ENCODE data around the gene LCE5A. TPM values are rescaled to one million over a fixed set of nuclear protein-coding genes. Genes with fewer than 3 reads are reported as not detected.
"Not testable (repeated sequence)": the region's sequence is repeated elsewhere in the genome, so short reads cannot be mapped to it uniquely, and the experiment has no call there.

Gene LCE5A
- total RNA-seq, 1 donor from 2014 or later = not detected

DNA sequence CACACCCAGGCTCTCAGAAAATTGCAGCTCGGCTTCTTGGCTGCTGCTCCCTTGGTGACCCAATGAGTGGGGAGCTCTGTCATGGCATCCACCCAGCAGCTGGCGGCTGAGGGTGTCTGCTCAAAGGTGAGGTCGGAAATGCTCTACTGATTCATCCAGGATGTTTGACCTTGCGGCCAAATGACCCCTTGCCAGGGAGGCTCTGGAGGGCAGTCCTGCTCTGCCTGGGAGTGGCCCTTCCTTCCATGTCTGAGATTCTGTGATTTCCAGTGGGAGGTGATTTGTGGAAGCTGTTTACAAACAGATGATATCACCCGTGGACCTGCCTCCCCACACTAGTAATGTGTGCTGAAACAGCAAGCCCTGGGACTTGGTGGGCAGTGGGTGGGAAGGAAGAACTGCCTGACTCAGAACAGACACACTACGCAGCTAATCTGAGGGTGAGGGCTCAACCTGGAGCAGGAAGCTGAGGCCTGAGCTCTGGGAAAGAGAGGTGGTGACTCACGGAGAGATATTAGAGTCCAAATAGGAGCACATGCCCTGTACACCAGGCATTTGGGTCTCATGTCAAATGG lies 6.7 kb downstream of the LCE5A start:
- peak; percentile 73 for ATAC-seq

GRCh38 chr1:152519851-152520250 lies 9.2 kb downstream of the LCE5A start:
- ATAC-seq = peak; percentile 38

GRCh38 chr1:152520561-152521090 lies 10.0 kb downstream of the LCE5A start:
- ATAC-seq = peak; percentile 2

- peak; percentile 91 for ATAC-seq
Measured at GRCh38 chr1:152525080-152525641, 14.6 kb downstream of the LCE5A start.

DNA sequence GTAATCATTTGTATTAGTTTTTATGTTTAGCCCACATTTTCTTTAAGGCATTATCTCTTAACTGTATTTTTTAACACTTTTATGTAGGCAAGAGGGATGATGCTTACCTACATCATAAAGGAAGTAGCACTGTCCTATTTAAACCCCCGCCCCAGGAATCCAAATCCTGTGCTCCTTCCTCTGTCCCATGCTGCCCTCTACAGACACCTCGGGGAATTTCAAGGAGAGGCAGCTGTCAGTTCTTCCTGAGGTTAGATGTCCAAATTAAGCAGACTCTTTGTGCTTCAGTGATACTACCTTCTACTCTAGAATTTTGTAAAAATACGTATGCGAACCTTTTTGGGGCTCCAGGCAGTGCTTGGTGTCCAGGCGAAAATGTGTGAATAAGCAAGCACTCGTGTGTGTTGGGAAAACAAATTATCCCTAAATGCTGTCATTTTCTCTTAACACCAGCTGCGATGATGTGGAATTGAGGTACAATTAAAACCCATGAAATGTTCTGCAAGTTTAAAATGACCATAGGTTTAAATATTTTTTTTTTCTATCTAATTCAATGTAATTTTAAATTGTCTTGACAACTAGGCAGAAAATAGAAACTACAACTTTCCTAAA lies 22.8 kb downstream of the LCE5A start:
- ATAC-seq = peak; percentile 79

- ATAC-seq = no peak
Measured at GRCh38 chr1:152535774-152536173, 25.2 kb downstream of the LCE5A start.

DNA sequence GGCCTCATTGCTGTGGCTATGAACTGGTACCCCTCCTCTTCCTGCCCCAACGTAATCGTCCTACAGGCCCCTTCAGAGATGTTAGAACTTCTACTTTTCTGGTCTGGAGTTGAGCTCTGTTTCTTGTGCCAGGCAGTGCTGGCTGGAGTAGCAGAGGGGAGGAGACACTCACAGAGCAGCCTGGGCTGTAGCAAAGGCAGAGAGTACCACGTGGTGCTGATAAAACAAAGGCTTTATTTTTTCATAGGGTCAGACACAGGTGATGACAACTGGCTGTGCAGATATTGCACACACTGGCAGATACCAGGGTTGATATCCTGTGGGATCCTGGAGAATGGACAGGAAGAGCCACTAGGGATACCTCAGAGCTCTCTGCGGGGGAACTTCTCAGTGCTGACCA lies 26.9 kb downstream of the LCE5A start:
- ATAC-seq = no peak

DNA sequence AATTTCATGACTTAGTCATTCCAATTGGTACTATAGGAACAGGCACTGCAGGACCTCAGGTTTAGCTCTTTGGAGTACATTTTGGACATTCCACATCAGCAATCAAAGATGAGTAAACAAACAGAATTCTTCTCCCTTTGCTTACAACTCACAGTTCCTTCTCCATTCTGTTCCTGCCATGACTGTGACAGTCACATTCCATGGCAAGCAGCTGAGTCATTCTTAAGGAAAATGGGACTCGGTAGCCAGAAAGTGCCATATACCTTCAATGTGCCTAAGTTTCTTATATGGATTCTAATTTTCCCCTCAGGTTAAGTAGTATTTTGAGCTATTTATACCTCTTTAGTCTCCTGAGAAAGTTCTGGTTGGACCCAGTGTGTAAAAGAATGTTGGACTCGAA lies 29.3 kb downstream of the LCE5A start:
- ATAC-seq = no peak

GRCh38 chr1:152543820-152544219 lies 33.2 kb downstream of the LCE5A start:
- peak; percentile 39 for ATAC-seq

GRCh38 chr1:152546704-152547103 lies 36.1 kb downstream of the LCE5A start:
- peak; percentile 79 for ATAC-seq

DNA sequence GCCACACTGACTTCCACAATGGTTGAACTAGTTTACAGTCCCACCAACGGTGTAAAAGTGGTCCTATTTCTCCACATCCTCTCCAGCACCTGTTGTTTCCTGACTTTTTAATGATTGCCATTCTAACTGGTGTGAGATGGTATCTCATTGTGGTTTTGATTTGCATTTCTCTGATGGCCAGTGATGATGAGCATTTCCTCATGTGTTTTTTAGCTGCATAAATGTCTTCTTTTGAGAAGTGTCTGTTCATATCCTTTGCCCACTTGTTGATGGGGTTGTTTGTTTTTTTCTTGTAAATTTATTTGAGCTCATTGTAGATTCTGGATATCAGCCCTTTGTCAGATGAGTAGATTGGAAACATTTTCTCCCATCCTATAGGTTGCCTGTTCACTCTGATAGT lies 37.8 kb downstream of the LCE5A start:
- ATAC-seq = not testable (repeated sequence)

Other genes starting within 250 kb of the LCE5A start
- gene FLG, start 185.6 kb upstream of the LCE5A start, total RNA-seq = 0.40 TPM
- gene FLG2, start 150.8 kb upstream of the LCE5A start, total RNA-seq = not detected
- 1,110 TPM for gene CRNN, start 96.5 kb upstream of the LCE5A start, total RNA-seq
- gene CRCT1, start 3.7 kb downstream of the LCE5A start, total RNA-seq = 248 TPM
- gene LCE3E, start 56.0 kb downstream of the LCE5A start, total RNA-seq = 4.3 TPM
- 7.7 TPM for gene LCE3D, start 69.7 kb downstream of the LCE5A start, total RNA-seq
- not detected for gene LCE3C, start 89.4 kb downstream of the LCE5A start, total RNA-seq
- not detected for gene LCE3B, start 103.0 kb downstream of the LCE5A start, total RNA-seq
- not detected for gene LCE3A, start 112.3 kb downstream of the LCE5A start, total RNA-seq
- not detected for gene LCE2D, start 152.6 kb downstream of the LCE5A start, total RNA-seq
- gene LCE2C, start 164.5 kb downstream of the LCE5A start, total RNA-seq = not detected
- gene LCE2B, start 175.3 kb downstream of the LCE5A start, total RNA-seq = not detected
- not detected for gene LCE2A, start 187.5 kb downstream of the LCE5A start, total RNA-seq
- gene LCE4A, start 197.4 kb downstream of the LCE5A start, total RNA-seq = not detected
- gene KPRP, start 247.2 kb downstream of the LCE5A start, total RNA-seq = 3.6 TPM